ENCODE measurements around the gene TSPAN9.

Gene TSPAN9

GRCh38 chr12:3161861-3162260 is 84.7 kb downstream of the TSPAN9 start:
- no peaks in the 10 kb centered on the region for H3K36me3 ChIP-seq (ENCODE audit: insufficient read depth, low read length)
- H3K4me3 ChIP-seq (ENCODE audit: low read depth, low read length, poor library complexity, severe bottlenecking) = no peak overlapping the region
- H3K9me3 ChIP-seq (ENCODE audit: low read length) = no peaks in the 10 kb centered on the region
- no peak overlapping the region for H2AFZ ChIP-seq (ENCODE audit: low read length)
- no peaks in the 10 kb centered on the region for H4K20me1 ChIP-seq (ENCODE audit: insufficient read depth, low read length)
- H3K27ac ChIP-seq (ENCODE audit: low read depth, low read length, poor library complexity, severe bottlenecking) = no peak overlapping the region
- no peaks in the 10 kb centered on the region for H3K79me2 ChIP-seq (ENCODE audit: insufficient read depth, low read length)
- H3K9ac ChIP-seq (ENCODE audit: low read length) = no peak overlapping the region
- TF ChIP-seq CTCF (IDR thresholded peaks at IDR 0.05; ENCODE audit: low read length) (no peak), EZH2 (IDR thresholded peaks at IDR 0.05; ENCODE audit: borderline replicate concordance, low read length) (no peak)
- H3F3A ChIP-seq (ENCODE audit: insufficient read depth, low read length) = no peaks in the 10 kb centered on the region
- no peaks in the 10 kb centered on the region for H3K9me2 ChIP-seq (ENCODE audit: low read depth, low read length)
- no peak overlapping the region for H3K4me2 ChIP-seq (ENCODE audit: low read length)
- H3K27me3 ChIP-seq (ENCODE audit: insufficient read depth, low read length) = peaks cover 9% of the 10 kb centered on the region; the same call in 1 of the 2 replicates
- no peaks in the 10 kb centered on the region for H3K4me1 ChIP-seq (ENCODE audit: insufficient read depth, low read length, severe bottlenecking)

GRCh38 chr12:3164454-3165077 is 87.4 kb downstream of the TSPAN9 start:
- H3K4me2 ChIP-seq (ENCODE audit: low read length) = no peak overlapping the region
- H3K27ac ChIP-seq (ENCODE audit: low read depth, low read length, poor library complexity, severe bottlenecking) = no peak overlapping the region
- no peaks in the 10 kb centered on the region for H3K36me3 ChIP-seq (ENCODE audit: insufficient read depth, low read length)
- H3K4me1 ChIP-seq (ENCODE audit: insufficient read depth, low read length, severe bottlenecking) = no peaks in the 10 kb centered on the region
- no peaks in the 10 kb centered on the region for H3K79me2 ChIP-seq (ENCODE audit: insufficient read depth, low read length)
- H3F3A ChIP-seq (ENCODE audit: insufficient read depth, low read length) = no peaks in the 10 kb centered on the region
- no peak for TF ChIP-seq EZH2 (IDR thresholded peaks at IDR 0.05; ENCODE audit: borderline replicate concordance, low read length)
- TF ChIP-seq CTCF (IDR thresholded peaks at IDR 0.05; ENCODE audit: low read length) = no peak
- H4K20me1 ChIP-seq (ENCODE audit: insufficient read depth, low read length) = no peaks in the 10 kb centered on the region
- no peak overlapping the region for H3K9ac ChIP-seq (ENCODE audit: low read length)
- no peaks in the 10 kb centered on the region for H3K9me2 ChIP-seq (ENCODE audit: low read depth, low read length)
- no peaks in the 10 kb centered on the region for H3K9me3 ChIP-seq (ENCODE audit: low read length)
- no peak overlapping the region for H2AFZ ChIP-seq (ENCODE audit: low read length)
- H3K27me3 ChIP-seq (ENCODE audit: insufficient read depth, low read length) = peaks cover 9% of the 10 kb centered on the region; the same call in 1 of the 2 replicates
- no peak overlapping the region for H3K4me3 ChIP-seq (ENCODE audit: low read depth, low read length, poor library complexity, severe bottlenecking)

DNA sequence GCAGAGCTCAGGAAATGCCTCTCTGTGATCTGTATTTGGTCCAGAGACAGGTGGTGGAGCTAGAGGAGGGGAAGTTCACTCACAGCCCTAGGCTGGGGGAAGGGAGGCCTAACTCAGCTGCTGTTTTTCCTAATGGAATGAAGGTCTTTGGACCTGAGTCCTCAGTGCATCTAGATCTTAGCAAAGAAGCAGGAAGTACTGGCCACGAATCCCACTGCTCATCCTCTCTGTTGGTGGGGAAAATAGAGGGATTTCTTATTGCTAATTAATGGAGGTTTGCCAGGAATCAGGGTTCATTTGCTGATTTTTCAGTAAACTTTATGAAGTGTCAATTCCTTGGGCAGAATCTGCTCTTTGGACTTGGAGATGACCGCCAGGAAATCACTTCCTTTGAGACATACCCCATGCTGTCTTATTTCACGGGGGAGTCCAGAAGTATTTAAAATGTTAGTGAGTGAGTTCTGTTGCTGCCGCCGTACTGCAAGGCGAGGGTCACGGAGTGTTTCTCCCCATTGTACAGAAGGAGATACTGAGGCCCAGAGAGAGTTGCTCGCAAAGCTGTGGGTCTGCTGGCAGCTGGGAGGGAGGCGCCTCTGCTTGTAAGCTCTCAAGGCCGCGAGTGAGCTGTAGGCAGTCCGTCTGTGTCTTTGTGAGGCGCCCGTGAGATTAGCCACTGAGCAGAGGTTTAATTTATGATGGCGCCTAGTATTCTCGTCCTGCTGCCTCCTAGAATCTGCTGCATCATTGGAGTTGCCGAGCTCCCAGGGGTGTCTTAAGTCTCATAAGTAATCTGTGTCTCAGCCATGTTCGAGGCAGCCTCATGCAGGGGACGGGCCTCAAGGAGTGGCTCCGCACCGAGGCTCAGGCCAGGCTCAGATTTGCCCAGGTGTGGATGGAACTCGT is 88.2 kb downstream of the TSPAN9 start:
- Histone ChIP-seq H4K20me1 (ENCODE audit: insufficient read depth, low read length) (no peaks in the 10 kb centered on the region), H3K4me1 (ENCODE audit: insufficient read depth, low read length, severe bottlenecking) (no peaks in the 10 kb centered on the region), H3K9ac (ENCODE audit: low read length) (no peak overlapping the region), H3K79me2 (ENCODE audit: insufficient read depth, low read length) (no peaks in the 10 kb centered on the region), H3K9me3 (ENCODE audit: low read length) (no peaks in the 10 kb centered on the region), H3K4me3 (ENCODE audit: low read depth, low read length, poor library complexity, severe bottlenecking) (no peak overlapping the region), H3K4me2 (ENCODE audit: low read length) (no peak overlapping the region), H3K27me3 (ENCODE audit: insufficient read depth, low read length) (peaks cover 9% of the 10 kb centered on the region; the same call in 1 of the 2 replicates), H2AFZ (ENCODE audit: low read length) (no peak overlapping the region), H3K27ac (ENCODE audit: low read depth, low read length, poor library complexity, severe bottlenecking) (no peak overlapping the region), H3K9me2 (ENCODE audit: low read depth, low read length) (no peaks in the 10 kb centered on the region), H3F3A (ENCODE audit: insufficient read depth, low read length) (no peaks in the 10 kb centered on the region), H3K36me3 (ENCODE audit: insufficient read depth, low read length) (no peaks in the 10 kb centered on the region)
- TF ChIP-seq CTCF (IDR thresholded peaks at IDR 0.05; ENCODE audit: low read length) (no peak), EZH2 (IDR thresholded peaks at IDR 0.05; ENCODE audit: borderline replicate concordance, low read length) (no peak)

Data from OCI-LY1 (cell line).